Measurements from ENCODE around the gene FZR1. TPM values are rescaled to one million over a fixed set of nuclear protein-coding genes. Genes with fewer than 3 reads are reported as not detected.

FZR1 gene
- total and polyA plus RNA-seq, 2 of the 4 experiments (the other 2 are of a cell fraction), result 21.5 to 47.8 TPM

- no peak overlapping the region for H3K9ac ChIP-seq (ENCODE audit: low read depth, low read length)
- dilution Hi-C loops (cut with HindIII; ENCODE audit: low sequenced_read_pairs, unreplicated experiment), result no loop called here
Observed at GRCh38 chr19:3539756-3540118, 33.6 kb downstream of the FZR1 start.

More at GRCh38 chr19:3539756-3540118, 33.6 kb downstream of the FZR1 start:
- no peak overlapping the region for H2BK20ac ChIP-seq (ENCODE audit: low read depth, low read length)
- no peak overlapping the region for H2AK5ac ChIP-seq (ENCODE audit: low read depth, low read length)
- H4K5ac ChIP-seq (ENCODE audit: low read depth, low read length), result no peak overlapping the region
- H3K9me1 ChIP-seq (ENCODE audit: insufficient read depth, low read length), result no peaks in the 10 kb centered on the region
- no TSS peak for BruUV-seq (replicated peaks)
- H3K56ac ChIP-seq (ENCODE audit: extremely low read depth, insufficient read depth, low read length), result no peak overlapping the region
- H3K4ac ChIP-seq (ENCODE audit: low read depth, low read length), result no peak overlapping the region
- H2AK9ac ChIP-seq (replicated peaks; ENCODE audit: low read depth, low read length, poor library complexity), result no peak overlapping the region
- no CpG with 5 or more reads among the region's 1 CpG for WGBS, 2 experiments (ENCODE audit: extremely low coverage in 2 of 2, insufficient read length in 1 of 2)
- H2BK5ac ChIP-seq (ENCODE audit: low read depth, low read length, poor library complexity, severe bottlenecking), result no peak overlapping the region
- TF ChIP-seq CTCF (conservative IDR thresholded peaks at IDR 0.05; ENCODE audit: low read depth, low read length) (no peak), SMC3 (IDR thresholded peaks at IDR 0.05; ENCODE audit: low read depth, low read length) (no peak), ELK1 (IDR thresholded peaks at IDR 0.05; ENCODE audit: borderline replicate concordance, low read depth, low read length) (no peak), MAZ (IDR thresholded peaks at IDR 0.05; ENCODE audit: borderline replicate concordance, low read depth, low read length) (no peak), MAFK (IDR thresholded peaks at IDR 0.05; ENCODE audit: low read depth, low read length) (no peak), CHD1 (IDR thresholded peaks at IDR 0.05; ENCODE audit: low read depth, low read length) (no peak)
- H3K14ac ChIP-seq (replicated peaks; ENCODE audit: low read depth, low read length), result no peak overlapping the region
- H3K27me3 ChIP-seq (ENCODE audit: control insufficient read depth, insufficient read depth, low read length), result no peaks in the 10 kb centered on the region
- peaks cover 9 to 31% of the 10 kb centered on the region in 2 experiments; a peak in 3 of 4 replicates for H3K79me1 ChIP-seq (ENCODE audit: low read depth in 1 of 2, low read length in 2 of 2)
- no peak overlapping the region for H3K18ac ChIP-seq (ENCODE audit: low read depth, low read length)
- ChIA-PET POLR2A (ENCODE audit: unreplicated experiment) (no interaction called here), CTCF (no interaction called here)
- no peak overlapping the region for H3K23ac ChIP-seq (ENCODE audit: low read depth, low read length)
- no peak overlapping the region for H2BK15ac ChIP-seq (ENCODE audit: low read depth, low read length)
- H2BK120ac ChIP-seq (ENCODE audit: low read depth, low read length), result no peak overlapping the region
- H3K9me3 ChIP-seq (ENCODE audit: control insufficient read depth, insufficient read depth, low read length), result no peaks in the 10 kb centered on the region
- ATAC-seq (ENCODE audit: low read depth), result no peak
- in situ Hi-C loops (cut with MboI; ENCODE audit: low sequenced_read_pairs) (no loop called here), intact Hi-C loops (cut with micrococcal nuclease) (no loop called here)
- H3K4me3 ChIP-seq (ENCODE audit: insufficient read depth, low read depth, low read length), result no peak overlapping the region
- no peak for DNase-seq
- no peak overlapping the region for H3K4me2 ChIP-seq (ENCODE audit: low read depth, low read length)
- H2AFZ ChIP-seq (replicated peaks; ENCODE audit: low read length, poor library complexity), result no peak overlapping the region
- no peaks in the 10 kb centered on the region for H3K4me1 ChIP-seq (ENCODE audit: control insufficient read depth, insufficient read depth, low read length)
- H4K20me1 ChIP-seq (ENCODE audit: insufficient read depth, low read length), result peaks cover 32% of the 10 kb centered on the region
- no peak overlapping the region for H4K91ac ChIP-seq (ENCODE audit: insufficient read depth, low read depth, low read length)
- H4K8ac ChIP-seq (ENCODE audit: low read depth in 2 of 2, low read length in 2 of 2), result no peak overlapping the region
- no peak overlapping the region for H3K27ac ChIP-seq (ENCODE audit: insufficient read depth, low read length)
- H3K36me3 ChIP-seq (ENCODE audit: control insufficient read depth, insufficient read depth, low read length), result peaks cover 26% of the 10 kb centered on the region

All from IMR-90 (cell line).